NOMO-1 (cell line): ENCODE data around the gene MYO1D.

Experiments used
- DNase-seq, 2 experiments: peaks; one replicate each; lab custom pipeline; 2025; ENCODE audit not compliant: unreplicated experiment in 2 of 2; lab: John Stamatoyannopoulos, UW

The MYO1D gene

DNA sequence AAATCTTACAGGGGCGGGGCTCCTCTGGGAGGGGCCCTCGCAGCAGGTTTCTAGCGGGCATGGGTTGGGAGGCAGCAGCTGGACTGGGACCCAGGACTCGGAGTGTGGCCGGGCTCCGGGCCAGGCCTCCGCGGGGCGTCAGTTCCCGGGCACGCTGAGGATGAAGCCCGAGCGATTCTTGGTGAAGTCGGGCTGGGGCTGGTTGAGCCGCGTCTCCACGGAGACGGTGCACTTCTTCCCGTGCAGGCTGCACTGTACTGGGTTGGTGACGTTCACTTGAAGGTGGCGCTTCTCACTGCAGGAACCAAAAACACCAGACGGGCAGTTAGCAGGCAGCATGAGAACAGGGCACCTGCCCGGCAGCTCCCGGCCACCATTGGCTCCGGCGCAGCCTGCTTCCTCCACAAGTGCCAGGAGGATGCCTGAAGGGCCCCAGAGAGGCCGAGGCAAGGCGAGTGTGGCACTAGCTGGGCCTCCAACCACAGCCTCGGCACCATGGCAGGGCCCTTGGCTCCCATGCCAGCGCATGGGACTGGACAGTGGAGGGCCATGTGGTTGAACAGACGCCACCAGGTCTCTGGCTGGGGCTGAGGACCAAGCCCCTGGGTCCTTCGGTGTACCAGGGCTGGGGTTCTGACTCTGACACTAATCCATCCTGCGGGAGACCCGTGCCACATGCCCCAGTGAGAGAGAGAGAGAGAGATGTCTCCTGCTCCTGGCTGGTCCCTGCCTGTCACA is 382.1 kb downstream of the MYO1D start:
- DNase-seq, result peak; percentile 32 to 69

DNA sequence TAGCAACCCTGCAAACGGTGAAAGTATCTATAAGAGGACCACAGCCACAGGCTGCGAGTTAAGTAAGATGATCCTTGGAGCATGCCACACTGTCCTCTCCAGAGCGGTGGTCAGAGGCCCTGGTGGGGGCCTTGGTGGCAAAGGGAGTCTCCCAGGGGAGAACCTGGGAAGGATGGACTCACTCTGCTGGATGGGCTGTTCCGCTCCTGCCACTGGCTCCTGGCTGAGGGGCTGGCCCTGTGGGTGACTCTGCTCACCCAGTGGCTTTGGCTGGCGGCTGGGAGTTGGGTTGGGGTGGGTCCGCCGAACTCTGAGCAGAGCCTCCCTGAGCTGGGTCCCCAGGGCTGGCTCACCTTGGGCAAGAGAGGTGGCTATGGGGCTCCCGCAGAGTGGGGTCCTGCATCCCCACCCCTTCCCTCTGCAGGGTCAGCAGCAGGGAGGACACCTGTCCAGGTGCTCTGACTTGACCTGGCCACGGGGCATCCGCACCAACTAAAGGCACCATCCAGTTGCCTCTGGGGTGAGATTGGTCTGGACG is 382.9 kb downstream of the MYO1D start:
- DNase-seq, result no peak

GRCh38 chr17:32493571-32493970 is 383.4 kb downstream of the MYO1D start:
- DNase-seq, result no peak

- peak; percentile 76 to 80 for DNase-seq
Measured at GRCh38 chr17:32492648-32493289, 384.2 kb downstream of the MYO1D start.

GRCh38 chr17:32492264-32492589 is 384.7 kb downstream of the MYO1D start:
- peak in 1 of 2 experiments; percentile 10 for DNase-seq

DNA sequence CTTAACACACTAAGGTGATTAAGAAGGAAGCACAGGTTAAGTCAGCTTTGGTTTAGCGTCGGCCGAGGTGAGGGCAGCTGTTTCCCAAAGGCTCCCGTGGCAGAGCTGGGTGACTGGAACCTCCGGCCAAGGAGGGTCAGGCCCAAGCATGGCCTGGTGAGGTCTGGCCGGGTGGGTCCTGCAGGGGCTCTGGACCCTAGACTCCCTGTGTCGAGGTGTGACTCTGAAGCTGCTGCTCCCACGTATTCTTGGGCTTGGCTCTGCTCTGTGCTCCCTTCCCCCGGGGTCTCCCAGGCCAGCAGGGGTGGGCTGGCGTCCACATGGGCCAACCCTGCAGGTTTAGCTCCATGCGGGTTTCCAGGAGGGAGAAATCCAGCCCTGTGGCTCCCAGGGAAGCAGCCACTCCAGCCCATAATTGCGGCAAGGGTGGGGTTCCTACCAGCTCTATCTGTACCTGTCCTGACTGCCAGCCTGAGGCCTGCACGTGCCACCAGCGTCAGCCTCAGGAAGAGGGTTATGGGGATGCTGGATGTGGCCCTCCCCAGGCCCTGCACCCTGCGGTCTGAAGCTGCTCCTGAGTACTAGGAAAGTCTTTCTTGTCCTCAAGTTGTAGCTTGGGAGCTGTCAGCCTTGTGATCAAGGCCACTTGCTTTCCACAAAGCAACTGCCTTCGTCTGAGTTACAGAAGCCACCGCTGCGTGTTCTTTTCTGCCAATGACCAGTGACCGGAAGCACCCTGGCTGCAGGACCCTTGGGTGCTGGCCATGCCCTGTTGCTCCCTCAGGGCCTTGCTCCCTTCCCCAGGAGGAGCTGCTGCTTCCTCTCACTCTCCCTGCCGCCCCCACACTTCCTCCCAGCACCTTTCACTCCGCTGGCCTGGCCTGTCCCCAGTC is 385.3 kb downstream of the MYO1D start:
- DNase-seq, result no peak

DNA sequence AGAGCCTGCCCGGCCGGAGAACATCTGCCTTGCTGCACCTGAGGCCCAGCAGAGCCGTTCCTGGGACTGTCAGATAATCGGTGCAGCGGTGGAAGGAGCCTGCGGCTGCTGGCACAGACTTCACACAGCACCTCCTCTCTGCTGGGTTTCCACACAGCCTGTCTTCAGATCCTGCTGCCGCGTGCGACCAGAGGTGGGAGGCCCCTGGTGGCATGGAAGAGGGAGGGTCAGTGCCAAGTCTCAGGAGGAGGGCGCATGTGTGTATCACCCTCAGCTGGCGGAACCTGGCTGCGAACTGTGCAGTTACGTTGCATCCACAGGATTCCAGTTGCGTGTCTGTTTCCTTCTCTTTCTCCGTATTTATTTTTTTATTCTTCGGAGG is 386.8 kb downstream of the MYO1D start:
- DNase-seq, result no peak

- DNase-seq, result peak in 1 of 2 experiments; percentile 24
Measured at GRCh38 chr17:32489320-32490100, 387.4 kb downstream of the MYO1D start.

- DNase-seq, result no peak
Measured at GRCh38 chr17:32488604-32489180, 388.2 kb downstream of the MYO1D start.

- no peak for DNase-seq
Measured at GRCh38 chr17:32488177-32488542, 388.8 kb downstream of the MYO1D start.

DNA sequence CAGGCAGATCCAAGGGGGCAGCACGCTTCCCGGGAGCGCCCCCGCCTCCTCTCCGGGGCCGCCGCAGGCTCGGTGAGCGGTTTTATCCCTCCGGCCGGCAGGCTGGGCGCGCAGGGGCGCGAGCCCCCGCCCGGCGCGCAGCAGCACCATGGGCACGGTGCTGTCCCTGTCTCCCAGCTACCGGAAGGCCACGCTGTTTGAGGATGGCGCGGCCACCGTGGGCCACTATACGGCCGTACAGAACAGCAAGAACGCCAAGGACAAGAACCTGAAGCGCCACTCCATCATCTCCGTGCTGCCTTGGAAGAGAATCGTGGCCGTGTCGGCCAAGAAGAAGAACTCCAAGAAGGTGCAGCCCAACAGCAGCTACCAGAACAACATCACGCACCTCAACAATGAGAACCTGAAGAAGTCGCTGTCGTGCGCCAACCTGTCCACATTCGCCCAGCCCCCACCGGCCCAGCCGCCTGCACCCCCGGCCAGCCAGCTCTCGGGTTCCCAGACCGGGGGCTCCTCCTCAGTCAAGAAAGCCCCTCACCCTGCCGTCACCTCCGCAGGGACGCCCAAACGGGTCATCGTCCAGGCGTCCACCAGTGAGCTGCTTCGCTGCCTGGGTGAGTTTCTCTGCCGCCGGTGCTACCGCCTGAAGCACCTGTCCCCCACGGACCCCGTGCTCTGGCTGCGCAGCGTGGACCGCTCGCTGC is 389.3 kb downstream of the MYO1D start:
- DNase-seq, result no peak

- DNase-seq, result peak; percentile 41 to 75
Measured at GRCh38 chr17:32486701-32487472, 390.0 kb downstream of the MYO1D start, which contains the start of gene CDK5R1. CDK5R1 (plus strand) TSS chr17:32486993; CDS start chr17:32487621, 628 bp downstream.

DNA sequence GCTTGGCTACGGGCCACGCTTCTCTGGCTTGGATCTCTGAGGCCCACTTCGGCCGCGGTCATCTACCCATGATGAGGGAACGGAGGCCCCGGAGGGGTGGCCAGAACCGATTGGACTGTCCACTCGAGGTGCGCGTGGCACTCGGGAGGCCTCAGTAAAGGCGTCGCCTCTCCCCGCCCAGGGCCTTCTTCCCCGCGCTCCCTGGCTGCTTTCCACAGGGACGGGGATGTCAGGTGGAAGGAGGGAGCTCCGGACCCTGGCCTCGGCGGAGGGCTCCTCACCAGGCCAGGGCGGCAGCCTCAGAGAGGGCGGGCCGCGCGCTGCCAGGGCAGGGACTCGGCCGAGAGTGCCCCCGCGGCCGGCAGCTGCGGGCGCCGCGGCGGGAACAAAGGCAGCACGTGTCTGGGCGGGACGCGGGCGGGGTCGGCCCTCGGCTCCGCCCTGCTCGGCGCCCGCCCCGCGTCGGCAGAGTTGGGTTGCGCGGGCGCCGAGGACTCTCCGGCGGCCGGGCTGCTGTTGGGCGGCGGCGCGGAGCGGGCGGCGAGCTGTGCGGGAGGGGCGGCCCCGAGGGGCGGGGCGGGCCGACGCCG is 390.7 kb downstream of the MYO1D start:
- peak; percentile 62 to 85 for DNase-seq

DNA sequence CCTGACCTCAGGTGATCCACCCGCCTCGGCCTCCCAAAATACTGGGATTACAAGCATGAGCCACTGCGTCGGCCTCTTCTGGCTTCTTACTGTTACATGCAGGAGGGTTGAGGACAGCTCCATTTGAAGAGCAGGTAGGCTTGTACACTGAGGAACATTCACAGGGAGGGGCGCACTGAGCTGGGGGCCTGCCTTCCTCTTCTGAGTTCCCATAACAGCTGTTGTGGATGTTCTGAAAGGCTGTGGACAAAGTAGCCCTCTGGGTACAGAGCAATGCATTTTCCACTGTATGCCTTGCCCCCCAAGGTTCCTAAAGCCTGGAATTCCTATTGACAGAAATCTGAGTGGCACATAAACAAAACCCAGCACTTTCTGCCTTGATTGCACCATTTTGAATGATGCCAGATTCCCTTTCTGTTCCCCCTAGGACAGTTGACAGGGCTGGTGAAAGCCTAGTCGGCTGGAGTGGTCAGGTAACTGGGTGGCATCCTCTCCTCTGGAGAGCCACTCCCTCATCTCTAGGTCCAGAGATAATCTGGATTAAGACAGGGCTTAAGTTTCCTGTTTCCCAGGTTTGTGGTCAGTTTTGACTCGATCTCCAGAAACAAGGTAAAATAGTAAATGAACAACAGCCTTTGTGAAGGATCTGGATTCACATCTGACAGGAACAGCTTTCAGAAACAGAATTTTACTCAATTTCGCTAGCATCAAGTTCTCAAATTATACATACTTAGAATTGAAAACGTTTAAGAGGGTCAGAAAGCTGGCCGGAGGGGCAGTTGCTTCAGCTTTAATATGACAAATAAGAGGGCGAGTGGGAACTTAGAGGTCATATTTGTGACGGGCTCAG is 391.4 kb downstream of the MYO1D start:
- DNase-seq, result no peak

DNA sequence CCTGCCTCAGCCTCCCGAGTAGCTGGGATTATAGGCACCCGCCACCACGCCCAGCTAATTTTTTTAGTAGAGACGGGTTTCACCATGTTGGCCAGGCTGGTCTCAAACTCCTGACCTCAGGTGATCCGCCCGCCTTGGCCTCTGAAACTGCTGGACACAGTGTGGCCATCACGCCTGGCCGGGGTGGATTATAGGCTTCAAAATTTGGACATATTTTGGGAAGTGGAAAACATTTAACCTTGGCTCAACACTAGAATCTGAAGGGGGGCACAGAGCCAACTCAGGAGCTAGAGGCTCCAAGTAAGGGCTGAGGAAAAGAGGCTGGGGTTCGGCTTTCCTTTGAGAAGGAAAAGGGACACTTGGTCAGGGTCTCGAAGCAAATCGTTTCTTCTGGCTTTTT is 392.3 kb downstream of the MYO1D start:
- no peak for DNase-seq

GRCh38 chr17:32484041-32484461 is 392.9 kb downstream of the MYO1D start:
- DNase-seq, result no peak

GRCh38 chr17:32483451-32484019 is 393.4 kb downstream of the MYO1D start:
- DNase-seq, result peak; percentile 8 to 54
